ENCODE results near the gene TEFM. TPM values are rescaled to one million over a fixed set of nuclear protein-coding genes. Genes with fewer than 3 reads are reported as not detected.

TEFM gene
- 10.7 TPM for polyA plus RNA-seq (2013, experiment 1 of 2)
- polyA plus RNA-seq (2013, experiment 2 of 2): 12.8 TPM

- no peaks in the 10 kb centered on the region for H3K9me3 ChIP-seq (replicated peaks in 1 of 2; ENCODE audit: control insufficient read depth in 2 of 2, insufficient read depth in 1 of 2, low read depth in 1 of 2, low read length in 2 of 2)
- H3K36me3 ChIP-seq (replicated peaks in 1 of 2; ENCODE audit: control insufficient read depth in 2 of 2, insufficient read depth in 2 of 2, low read length in 2 of 2): peaks cover 1 to 25% of the 10 kb centered on the region in 2 donors
- peak; percentile 87 for DNase-seq (ENCODE audit: low spot score)
- peak within 1 kb of the TSS; percentile 85 for H3K4me2 ChIP-seq (ENCODE audit: insufficient read depth, low read length, poor library complexity, severe bottlenecking)
- peak within 1 kb of the TSS; percentile 89 for H3K23ac ChIP-seq (ENCODE audit: low read depth, low read length, poor library complexity)
- H4K91ac ChIP-seq (ENCODE audit: low read depth, low read length, poor library complexity): no peak within 1 kb of the TSS
- H3K27me3 ChIP-seq (ENCODE audit: control insufficient read depth in 3 of 3, insufficient read depth in 3 of 3, low read depth in 1 of 3, low read length in 3 of 3): no peaks in the 10 kb centered on the region
- H2AK5ac ChIP-seq (ENCODE audit: low read depth, low read length): no peak within 1 kb of the TSS
- peak within 1 kb of the TSS; percentile 92 for H3K18ac ChIP-seq (ENCODE audit: low read length)
- no peak within 1 kb of the TSS for H4K8ac ChIP-seq (ENCODE audit: low read depth, low read length)
- no CpG with 5 or more reads among the region's 47 CpGs for WGBS, 2 donors (ENCODE audit: extremely low coverage in 2 of 2, insufficient read length in 2 of 2, insufficient replicate concordance in 1 of 2)
- H3K79me1 ChIP-seq (ENCODE audit: low read depth, low read length): peaks cover 2% of the 10 kb centered on the region
- no peak within 1 kb of the TSS for H2BK15ac ChIP-seq (ENCODE audit: low read length)
- H3K9ac ChIP-seq (ENCODE audit: low read depth, low read length, poor library complexity): peak within 1 kb of the TSS; percentile 78
- H3K4ac ChIP-seq (ENCODE audit: low read length): no peak within 1 kb of the TSS
- no peak within 1 kb of the TSS for H3K14ac ChIP-seq (ENCODE audit: low read length)
- H3K4me3 ChIP-seq (ENCODE audit: low read length in 2 of 2): peak within 1 kb of the TSS; percentile 80 to 88
- H2BK5ac ChIP-seq (ENCODE audit: low read length): no peak within 1 kb of the TSS
- no peak within 1 kb of the TSS for H2BK120ac ChIP-seq (ENCODE audit: low read depth, low read length)
- no peak within 1 kb of the TSS for H2BK12ac ChIP-seq (ENCODE audit: low read length)
- H3K4me1 ChIP-seq (ENCODE audit: control insufficient read depth in 2 of 2, insufficient read depth in 1 of 2, low read depth in 1 of 2, low read length in 2 of 2): peaks cover 0 to 3% of the 10 kb centered on the region in 2 donors
- peak within 1 kb of the TSS; percentile 98 for H2AFZ ChIP-seq (ENCODE audit: low read length)
- peak within 1 kb of the TSS; percentile 29 for H3K27ac ChIP-seq (replicated peaks; ENCODE audit: low read length)
Observed at GRCh38 chr17:30906101-30906911, at the start of gene TEFM. TEFM (minus strand) TSS chr17:30906238; CDS start chr17:30906198, 40 bp downstream.

GRCh38 chr17:30954046-30954830 lies 48.2 kb upstream of the TEFM start:
- Histone ChIP-seq H3K23ac (ENCODE audit: low read depth, low read length, poor library complexity) (no peak overlapping the region), H3K27me3 (ENCODE audit: control insufficient read depth in 3 of 3, insufficient read depth in 3 of 3, low read depth in 1 of 3, low read length in 3 of 3) (peaks cover 0 to 2% (median 0%) of the 10 kb centered on the region in 3 experiments), H3K36me3 (replicated peaks in 1 of 2; ENCODE audit: control insufficient read depth in 2 of 2, insufficient read depth in 2 of 2, low read length in 2 of 2) (no peaks in the 10 kb centered on the region), H2BK12ac (ENCODE audit: low read length) (no peak overlapping the region), H3K79me1 (ENCODE audit: low read depth, low read length) (no peaks in the 10 kb centered on the region), H2BK5ac (ENCODE audit: low read length) (no peak overlapping the region), H3K4me2 (ENCODE audit: insufficient read depth, low read length, poor library complexity, severe bottlenecking) (no peak overlapping the region), H3K4ac (ENCODE audit: low read length) (no peak overlapping the region), H3K4me1 (ENCODE audit: control insufficient read depth in 2 of 2, insufficient read depth in 1 of 2, low read depth in 1 of 2, low read length in 2 of 2) (peaks cover 5 to 6% of the 10 kb centered on the region in 2 donors), H2BK120ac (ENCODE audit: low read depth, low read length) (no peak overlapping the region), H4K8ac (ENCODE audit: low read depth, low read length) (no peak overlapping the region), H4K91ac (ENCODE audit: low read depth, low read length, poor library complexity) (no peak overlapping the region), H3K27ac (replicated peaks; ENCODE audit: low read length) (no peak overlapping the region), H2AK5ac (ENCODE audit: low read depth, low read length) (no peak overlapping the region), H3K4me3 (ENCODE audit: low read length in 2 of 2) (no peak overlapping the region), H3K9me3 (replicated peaks in 1 of 2; ENCODE audit: control insufficient read depth in 2 of 2, insufficient read depth in 1 of 2, low read depth in 1 of 2, low read length in 2 of 2) (no peaks in the 10 kb centered on the region), H3K18ac (ENCODE audit: low read length) (no peak overlapping the region), H3K9ac (ENCODE audit: low read depth, low read length, poor library complexity) (no peak overlapping the region), H2BK15ac (ENCODE audit: low read length) (peak overlapping the region; percentile 35), H3K14ac (ENCODE audit: low read length) (no peak overlapping the region), H2AFZ (ENCODE audit: low read length) (no peak overlapping the region)
- no peak for DNase-seq (ENCODE audit: low spot score)
- no CpG with 5 or more reads among the region's 6 CpGs for WGBS, 2 donors (ENCODE audit: extremely low coverage in 2 of 2, insufficient read length in 2 of 2, insufficient replicate concordance in 1 of 2)

DNA sequence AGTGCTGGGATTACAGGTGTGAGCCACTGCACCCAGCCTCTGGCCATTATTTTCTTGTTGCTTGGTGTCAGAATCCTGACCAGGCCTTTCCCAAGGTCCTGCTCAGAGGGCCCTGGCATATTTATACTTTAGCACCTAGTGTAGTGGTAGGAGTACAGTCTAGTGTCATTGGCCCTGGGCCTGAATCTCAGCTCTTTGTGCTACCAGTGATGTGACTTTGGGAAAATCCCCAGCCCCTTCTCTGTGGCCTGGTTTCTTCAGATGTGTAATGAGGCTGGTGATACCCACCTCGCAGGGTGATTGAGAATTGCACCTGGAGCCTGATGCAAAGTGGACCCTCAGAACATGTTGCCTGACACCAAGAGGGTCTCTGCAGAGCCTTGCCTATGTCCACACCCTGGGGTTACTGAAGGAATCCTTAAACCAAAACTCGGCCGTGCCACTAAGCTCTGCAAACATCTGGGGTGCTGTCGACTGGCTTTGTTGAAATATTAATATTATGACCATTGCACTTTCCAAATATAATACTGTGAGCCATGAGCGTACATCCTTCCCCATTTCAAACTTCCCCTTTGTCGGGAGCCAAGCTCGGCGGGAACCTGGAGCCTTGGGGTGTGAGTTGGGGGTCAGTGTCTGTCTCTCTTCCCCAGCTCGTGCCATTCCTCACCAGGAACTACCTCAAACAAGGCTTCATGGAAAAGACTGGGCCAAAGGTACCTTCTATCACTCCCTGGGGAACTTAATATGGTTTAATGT lies 46.8 kb upstream of the TEFM start:
- H3K23ac ChIP-seq (ENCODE audit: low read depth, low read length, poor library complexity): no peak overlapping the region
- DNase-seq (ENCODE audit: low spot score): no peak
- H4K8ac ChIP-seq (ENCODE audit: low read depth, low read length): no peak overlapping the region
- WGBS, 2 donors (ENCODE audit: extremely low coverage in 2 of 2, insufficient read length in 2 of 2, insufficient replicate concordance in 1 of 2): no CpG with 5 or more reads among the region's 9 CpGs
- H2BK15ac ChIP-seq (ENCODE audit: low read length): no peak overlapping the region
- H3K14ac ChIP-seq (ENCODE audit: low read length): no peak overlapping the region
- no peak overlapping the region for H4K91ac ChIP-seq (ENCODE audit: low read depth, low read length, poor library complexity)
- no peak overlapping the region for H3K4me2 ChIP-seq (ENCODE audit: insufficient read depth, low read length, poor library complexity, severe bottlenecking)
- no peak overlapping the region for H2AFZ ChIP-seq (ENCODE audit: low read length)
- H3K4ac ChIP-seq (ENCODE audit: low read length): no peak overlapping the region
- H3K9ac ChIP-seq (ENCODE audit: low read depth, low read length, poor library complexity): no peak overlapping the region
- H3K4me3 ChIP-seq (ENCODE audit: low read length in 2 of 2): no peak overlapping the region
- no peaks in the 10 kb centered on the region for H3K9me3 ChIP-seq (replicated peaks in 1 of 2; ENCODE audit: control insufficient read depth in 2 of 2, insufficient read depth in 1 of 2, low read depth in 1 of 2, low read length in 2 of 2)
- no peak overlapping the region for H2BK5ac ChIP-seq (ENCODE audit: low read length)
- H3K27me3 ChIP-seq (ENCODE audit: control insufficient read depth in 3 of 3, insufficient read depth in 3 of 3, low read depth in 1 of 3, low read length in 3 of 3): peaks cover 0 to 2% (median 0%) of the 10 kb centered on the region in 3 experiments
- H3K79me1 ChIP-seq (ENCODE audit: low read depth, low read length): no peaks in the 10 kb centered on the region
- H2BK12ac ChIP-seq (ENCODE audit: low read length): no peak overlapping the region
- no peak overlapping the region for H2AK5ac ChIP-seq (ENCODE audit: low read depth, low read length)
- H2BK120ac ChIP-seq (ENCODE audit: low read depth, low read length): no peak overlapping the region
- no peak overlapping the region for H3K18ac ChIP-seq (ENCODE audit: low read length)
- no peaks in the 10 kb centered on the region for H3K36me3 ChIP-seq (replicated peaks in 1 of 2; ENCODE audit: control insufficient read depth in 2 of 2, insufficient read depth in 2 of 2, low read length in 2 of 2)
- H3K4me1 ChIP-seq (ENCODE audit: control insufficient read depth in 2 of 2, insufficient read depth in 1 of 2, low read depth in 1 of 2, low read length in 2 of 2): peaks cover 5 to 6% of the 10 kb centered on the region in 2 donors
- H3K27ac ChIP-seq (replicated peaks; ENCODE audit: low read length): no peak overlapping the region

Measured in neuronal stem cell (in vitro differentiated cells).